SH-SY5Y (cell line): Measurements from ENCODE around the gene UQCRC2.

Experiments
- GATA2 ChIP-seq: IDR thresholded peaks from 2 replicates; pipeline ENCODE4 v1.6.1; 2011; ENCODE audit warnings: mild to moderate bottlenecking, low read depth, low read length
- GATA3 ChIP-seq: IDR thresholded peaks from 2 replicates; pipeline ENCODE4 v1.6.1; 2011; ENCODE audit warnings: low read depth, mild to moderate bottlenecking, low read length, moderate library complexity

DNA sequence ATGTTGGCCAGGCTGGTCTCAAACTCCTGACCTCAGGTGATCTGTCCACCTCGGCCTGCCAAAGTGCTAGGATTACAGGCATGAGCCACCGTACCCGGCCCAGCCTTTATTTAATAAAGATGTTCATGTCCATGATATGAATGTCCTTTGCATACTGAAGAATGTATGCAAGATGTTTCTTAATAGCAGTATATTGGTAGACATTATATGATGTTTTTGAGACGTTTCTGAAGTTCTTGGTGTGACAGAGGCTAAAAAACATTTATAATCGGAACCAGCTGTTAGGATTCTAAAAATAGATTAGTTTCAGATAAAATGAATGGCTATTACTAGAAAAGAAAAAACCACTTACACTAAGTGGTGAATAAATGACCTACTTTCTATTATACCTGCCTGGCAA, 36.0 kb downstream of the UQCRC2 start:
- TF ChIP-seq GATA2 (no peak), GATA3 (no peak)
